Right renal pelvis (tissue), 4 donors: ENCODE results near the gene PPP4R1. TPM values are rescaled to one million over a fixed set of nuclear protein-coding genes. Genes with fewer than 3 reads are reported as not detected.

ENCODE experiments used
- DNase-seq, 4 donors: peaks; one replicate each; pipeline ENCODE4 v3.0.0-alpha.2; 2013; ENCODE audit warnings: low read depth in 4 of 4, low spot score in 3 of 4, missing footprints in 1 of 4
- polyA plus RNA-seq, 4 donors: library from polyadenylated mRNA; unstranded; fragments of 120-200 nt; gene quantifications; one replicate each; pipeline ENCODE4 v1.2.1, GENCODE V29; 2013; ENCODE audit not compliant: insufficient read length in 4 of 4

PPP4R1 gene
- polyA plus RNA-seq, 4 donors, result 83.2 to 99.2 (median 91.0) TPM

DNA sequence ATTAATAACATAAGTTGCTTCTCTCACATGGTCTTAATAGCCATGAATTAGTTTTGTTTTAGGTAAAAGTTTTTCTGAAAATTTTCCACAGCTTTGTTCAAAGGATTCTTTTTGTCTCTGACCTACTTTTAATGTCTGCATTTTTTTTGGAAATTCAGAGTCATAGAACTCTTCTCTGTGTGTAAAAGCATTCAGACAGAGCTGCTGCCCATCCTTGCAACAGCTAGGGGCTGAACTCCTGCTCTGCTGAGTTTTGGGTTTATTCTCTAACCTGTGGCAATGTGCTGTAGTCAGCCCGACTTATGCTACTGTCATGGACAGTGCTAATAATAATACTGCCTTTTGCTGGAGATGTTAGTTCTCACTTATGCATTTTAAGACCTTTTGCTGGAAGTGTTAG is 95.0 kb downstream of the PPP4R1 start:
- no peak for DNase-seq

DNA sequence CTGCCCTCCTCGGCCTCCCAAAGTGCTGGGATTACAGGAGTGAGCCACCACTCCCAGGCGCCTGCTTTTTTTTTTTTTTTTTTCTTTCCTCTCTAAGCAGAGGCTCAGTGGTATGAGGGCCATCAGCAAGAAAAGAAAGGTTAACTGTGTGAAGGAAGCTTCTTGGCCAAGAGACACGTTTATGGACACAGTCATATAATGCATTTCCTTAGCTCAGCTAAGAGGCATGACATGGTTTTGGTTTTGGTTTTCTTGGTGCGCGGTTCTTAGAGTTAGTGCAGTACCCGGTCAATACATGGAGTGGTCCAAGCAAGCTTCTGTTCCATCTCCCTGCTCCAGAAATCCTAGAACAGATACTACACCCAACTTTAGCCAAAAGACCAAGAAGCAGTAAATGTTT is 96.5 kb downstream of the PPP4R1 start:
- no peak for DNase-seq

DNA sequence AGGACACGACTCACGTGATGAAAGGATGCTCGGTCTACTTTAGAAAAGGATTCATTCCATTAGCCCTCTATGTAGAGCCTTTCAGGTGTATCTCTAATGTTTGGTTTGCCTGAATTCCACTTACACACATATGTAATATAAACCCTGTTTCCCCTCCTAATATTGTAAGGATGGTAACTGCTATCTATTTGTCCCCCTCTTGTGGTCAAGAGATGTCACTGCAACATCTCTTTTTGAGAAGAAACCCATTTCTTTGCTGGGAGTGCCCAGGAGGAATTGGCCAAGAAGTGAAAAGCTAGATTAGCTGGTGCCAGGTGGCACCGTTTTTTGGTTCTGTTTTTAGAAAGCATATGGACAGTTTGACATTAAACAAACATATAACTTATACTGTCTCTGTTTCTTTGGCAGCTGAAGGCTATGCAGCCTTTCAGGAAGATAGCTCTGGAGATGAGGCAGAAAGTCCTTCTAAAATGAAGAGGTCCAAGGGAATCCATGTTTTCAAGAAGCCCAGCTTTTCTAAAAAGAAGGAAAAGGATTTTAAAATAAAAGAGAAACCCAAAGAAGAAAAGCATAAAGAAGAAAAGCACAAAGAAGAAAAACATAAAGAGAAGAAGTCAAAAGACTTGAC is 97.8 kb downstream of the PPP4R1 start:
- peak in 1 of 4 donors; percentile 23 for DNase-seq

- DNase-seq, result no peak
Observed at GRCh38 chr18:9513971-9514512, 100.3 kb downstream of the PPP4R1 start.

DNA sequence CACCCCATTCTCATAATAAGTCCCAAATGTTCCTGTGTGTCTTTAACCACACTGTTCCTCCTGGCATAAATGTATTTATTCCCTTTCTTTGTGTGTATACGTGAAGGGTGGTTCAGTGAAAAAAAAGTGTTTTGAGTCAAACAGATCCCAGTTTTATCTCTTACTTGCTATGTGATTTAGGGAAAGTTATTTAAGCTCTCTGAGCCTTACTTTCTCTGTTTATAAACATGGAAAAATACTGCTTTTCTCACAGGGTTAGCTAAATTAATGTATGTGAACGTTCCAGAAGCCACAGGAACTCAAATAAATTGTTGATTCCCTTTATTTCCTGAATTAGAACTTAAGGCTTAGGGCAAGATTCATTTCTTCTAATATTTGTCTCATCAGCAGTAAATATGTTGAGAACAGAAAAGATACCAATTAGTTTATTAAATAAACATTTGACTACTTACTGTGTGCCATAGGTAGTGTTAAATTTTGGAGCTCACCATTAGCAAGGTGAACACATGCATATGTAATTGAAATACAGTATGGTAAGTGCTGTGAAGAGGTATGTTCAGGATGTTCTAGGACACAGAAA is 105.8 kb downstream of the PPP4R1 start:
- DNase-seq, result no peak

DNA sequence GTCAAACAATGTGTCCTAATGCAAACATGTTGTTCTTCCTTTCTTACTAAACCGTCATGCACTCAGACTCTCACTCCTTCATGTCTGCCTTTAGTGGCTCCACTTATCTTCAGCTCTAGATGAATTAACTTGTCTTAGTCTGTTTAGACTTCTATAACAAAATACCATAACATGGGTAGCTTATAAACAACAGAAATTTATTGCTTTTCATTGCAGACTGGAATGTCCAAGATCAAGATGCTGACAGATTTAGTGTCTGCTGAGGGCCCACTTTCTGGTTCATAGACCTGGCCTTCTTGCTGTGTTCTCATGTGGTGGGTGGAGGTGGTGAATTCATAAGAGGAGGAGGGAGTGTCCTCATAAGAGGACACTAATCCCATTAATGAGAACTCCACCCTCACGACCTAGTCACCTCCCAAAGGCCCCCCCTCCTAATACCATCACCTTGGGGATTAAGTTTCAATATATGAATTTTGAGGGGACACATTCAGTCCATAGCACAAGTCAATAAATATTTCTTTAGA is 106.7 kb downstream of the PPP4R1 start:
- no peak for DNase-seq

- no peak for DNase-seq
Observed at GRCh38 chr18:9506046-9506792, 108.1 kb downstream of the PPP4R1 start.

Other genes starting within 250 kb of the PPP4R1 start
- gene RALBP1, start 139.0 kb downstream of the PPP4R1 start, polyA plus RNA-seq, result 10 to 100 TPM; 74.3 to 84.4 (median 79.1) TPM
- 10 to 100 TPM; 27.3 to 36.0 (median 34.0) TPM for gene RAB31, start 93.7 kb upstream of the PPP4R1 start, polyA plus RNA-seq